Stimulated activated CD8-positive, alpha-beta memory T cell treated with anti-CD3 and anti-CD28 coated beads, Interleukin-12 subunit alpha, Interleukin-12 subunit beta, amount 100 ng/mL, for 24 hours (primary cell): ENCODE results near the gene RANBP9.

Experiments
- DNase-seq: peaks from one replicate; pipeline ENCODE4 v3.0.0-alpha.2; 2020; ENCODE audit errors: extremely low read depth

RANBP9 gene

DNA sequence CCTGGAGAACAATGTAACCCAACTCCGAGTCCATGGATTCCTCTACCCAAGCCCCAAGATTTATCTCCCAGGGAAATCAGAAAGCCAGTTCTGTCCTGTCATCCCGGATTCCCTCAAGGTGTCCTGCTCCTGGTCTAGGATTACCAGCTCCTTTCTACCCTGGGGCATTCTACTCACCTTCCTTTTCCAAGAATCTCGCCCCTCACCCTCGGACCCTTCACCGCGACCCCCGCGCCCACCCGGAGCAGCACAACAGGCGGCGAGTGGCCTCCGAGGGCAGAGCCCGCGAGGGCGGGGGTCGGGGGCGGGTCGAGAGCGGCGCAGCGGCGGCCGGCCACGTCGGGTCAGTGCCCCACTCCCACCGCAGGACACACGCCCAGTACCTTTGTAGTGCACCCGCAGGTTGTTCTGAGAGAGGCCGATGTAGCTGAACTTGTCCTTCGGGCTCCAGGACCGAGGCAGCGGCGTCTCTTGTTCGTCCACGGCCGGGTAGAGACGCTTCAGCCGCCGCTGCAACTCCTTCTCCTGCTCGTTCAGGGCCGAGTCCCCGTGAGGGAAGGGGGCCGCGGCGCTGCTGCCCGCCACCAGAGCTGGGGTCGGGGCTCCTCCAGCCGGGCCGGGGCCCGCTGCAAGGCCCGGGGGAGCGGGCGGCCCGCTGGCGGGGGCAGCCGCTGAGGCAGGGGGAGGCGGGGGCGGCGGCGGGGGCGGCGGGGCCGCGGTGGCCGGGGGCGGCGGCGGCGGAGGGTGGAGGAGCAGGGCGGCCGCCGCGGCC, 897 bp downstream of the RANBP9 start:
- DNase-seq, result no peak

- DNase-seq, result no peak
Measured at GRCh38 chr6:13709689-13710551, 1.7 kb downstream of the RANBP9 start.

- DNase-seq, result no peak
Measured at GRCh38 chr6:13708736-13709135, 2.9 kb downstream of the RANBP9 start.

GRCh38 chr6:13703496-13703895, 8.1 kb downstream of the RANBP9 start:
- DNase-seq, result no peak

- no peak for DNase-seq
Measured at GRCh38 chr6:13702809-13703302, 8.8 kb downstream of the RANBP9 start.

DNA sequence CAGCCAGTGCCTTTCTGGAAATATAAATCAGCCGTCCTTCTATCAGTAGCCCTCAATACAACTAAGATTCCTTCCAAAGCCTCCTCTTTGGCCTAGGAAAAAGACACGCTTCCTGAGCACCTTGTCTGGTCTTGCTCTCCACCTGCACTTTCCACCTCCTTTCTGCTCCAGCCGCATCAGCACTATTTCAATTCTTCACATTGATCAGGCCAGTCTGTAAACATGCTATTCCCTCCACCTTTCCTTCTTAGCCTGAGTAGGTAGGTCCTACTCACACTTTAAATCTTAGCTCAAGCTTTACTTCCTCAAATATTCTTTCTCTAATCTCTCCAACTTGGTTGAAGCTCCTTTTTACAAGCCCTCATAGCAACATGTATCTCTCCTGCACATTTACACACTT, 11.4 kb downstream of the RANBP9 start:
- no peak for DNase-seq

DNA sequence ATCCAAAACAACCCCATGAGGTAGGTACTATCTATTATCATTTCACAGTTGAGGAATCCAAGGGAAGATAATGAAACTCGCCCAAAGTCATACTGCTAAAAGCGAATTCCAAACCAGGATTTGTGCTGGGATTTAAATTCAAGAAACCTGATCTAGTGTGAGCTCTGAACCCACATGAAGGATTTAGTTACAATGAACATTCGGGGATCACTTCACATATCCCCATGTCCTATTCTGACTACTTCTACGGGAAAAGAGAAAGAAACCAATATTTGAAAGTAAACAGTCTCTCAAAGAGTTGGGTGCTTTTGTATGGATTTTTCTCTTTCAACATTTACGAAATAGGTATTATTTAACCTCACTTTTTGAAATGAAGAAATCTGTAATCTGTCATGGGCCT, 12.9 kb downstream of the RANBP9 start:
- no peak for DNase-seq

- DNase-seq, result no peak
Measured at GRCh38 chr6:13697857-13698256, 13.8 kb downstream of the RANBP9 start.

- no peak for DNase-seq
Measured at GRCh38 chr6:13696226-13696625, 15.4 kb downstream of the RANBP9 start.

DNA sequence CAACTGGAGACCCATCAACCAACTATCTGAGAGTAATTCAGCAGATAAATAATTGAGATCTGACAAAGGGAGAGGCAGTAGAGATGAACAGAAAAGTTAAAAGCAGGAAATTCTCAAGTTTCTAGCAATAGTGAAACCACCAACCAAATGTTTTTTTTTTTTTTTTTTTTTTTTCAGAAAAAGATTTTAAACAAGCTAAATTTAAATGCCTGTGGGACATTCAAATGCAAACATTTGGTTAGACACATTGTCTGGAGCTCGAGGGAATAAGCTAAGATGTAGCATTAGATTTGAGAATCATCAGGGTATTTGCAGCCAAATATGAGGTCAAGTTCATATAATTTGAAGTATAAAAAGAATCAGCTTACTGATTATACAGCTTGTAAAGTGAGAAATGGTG, 16.4 kb downstream of the RANBP9 start:
- DNase-seq, result no peak

- DNase-seq, result no peak
Measured at GRCh38 chr6:13694562-13694961, 17.1 kb downstream of the RANBP9 start.

GRCh38 chr6:13689511-13690256, 22.0 kb downstream of the RANBP9 start:
- no peak for DNase-seq

DNA sequence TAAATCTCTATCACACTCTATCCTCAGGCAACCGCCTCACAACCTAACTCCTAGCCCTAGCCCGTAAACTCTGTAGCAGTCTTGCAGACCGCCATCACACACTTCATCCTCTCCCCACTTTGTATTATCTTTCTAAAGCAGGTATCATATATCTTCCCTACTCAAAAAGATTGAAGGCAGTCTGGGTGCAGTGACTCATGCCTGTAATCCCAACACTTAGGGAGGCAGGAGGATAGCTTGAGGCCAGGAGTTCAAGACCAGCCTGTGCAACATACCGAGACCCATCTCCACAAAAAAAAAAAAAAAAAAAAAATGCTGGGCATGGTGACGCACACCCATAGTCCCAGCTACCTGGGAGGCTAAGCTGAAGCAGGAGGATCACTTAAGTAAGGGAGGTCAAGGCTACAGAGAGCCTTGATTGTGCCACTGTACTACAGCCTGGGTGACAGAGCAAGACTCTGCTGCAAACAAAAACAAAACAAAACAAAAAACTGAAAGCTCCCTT, 22.9 kb downstream of the RANBP9 start:
- DNase-seq, result no peak

DNA sequence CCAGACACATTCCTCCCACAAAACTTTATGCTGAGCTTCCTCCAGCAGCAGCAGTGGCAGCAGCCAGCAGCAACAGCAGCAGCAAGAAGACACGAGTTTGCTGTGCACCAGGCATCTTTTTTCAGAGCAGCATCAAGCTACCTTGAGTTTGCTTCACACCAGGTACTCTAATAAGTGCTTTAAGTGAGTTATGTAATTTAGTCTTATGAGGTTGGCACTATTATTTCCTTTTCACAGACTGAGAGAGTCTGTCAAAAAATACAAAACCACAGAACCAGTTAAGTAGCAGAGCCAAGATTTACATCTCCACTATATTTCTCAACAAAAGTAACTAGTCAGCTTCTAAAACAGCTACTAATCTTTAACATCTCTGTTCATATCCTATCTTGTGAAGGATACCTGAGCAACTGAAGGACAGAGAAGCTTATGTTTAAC, 23.7 kb downstream of the RANBP9 start:
- DNase-seq, result no peak

DNA sequence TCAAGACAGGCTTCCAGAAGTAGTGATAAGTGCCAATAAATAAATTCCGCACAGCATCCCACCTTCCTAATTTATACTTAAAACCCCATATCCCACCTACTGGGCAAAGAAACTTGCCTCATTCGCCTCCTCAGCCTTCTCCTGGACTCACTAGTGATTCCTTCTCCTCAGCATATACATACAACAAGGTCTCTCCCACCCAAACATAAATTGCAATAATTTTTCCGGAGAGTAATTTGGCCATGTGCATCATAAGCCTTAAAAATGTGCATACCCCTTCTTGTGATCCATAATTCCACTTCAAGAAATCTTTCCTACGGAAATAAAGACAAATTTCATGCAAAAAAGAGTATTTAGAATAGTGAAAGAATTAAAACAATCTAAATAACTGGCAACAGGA, 26.8 kb downstream of the RANBP9 start:
- DNase-seq, result no peak

DNA sequence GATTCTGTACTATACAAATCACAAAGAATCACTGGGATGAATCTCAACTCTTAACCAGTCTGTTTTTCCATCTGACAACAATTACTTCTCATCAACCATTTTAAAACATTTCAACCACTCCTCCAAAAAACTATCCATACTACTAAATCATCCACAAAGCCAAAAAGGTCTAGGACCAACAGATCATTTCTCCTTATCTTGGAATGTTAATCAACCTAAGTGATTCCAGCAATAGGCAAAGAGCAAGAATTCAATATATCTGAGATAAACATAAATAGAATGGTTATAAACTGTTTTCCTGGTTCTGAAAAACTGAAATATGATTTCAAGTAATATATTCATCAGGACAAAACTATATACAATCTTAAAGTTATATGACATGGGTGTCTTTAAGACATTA, 28.6 kb downstream of the RANBP9 start:
- DNase-seq, result no peak

GRCh38 chr6:13682346-13682745, 29.3 kb downstream of the RANBP9 start:
- DNase-seq, result no peak

- DNase-seq, result no peak
Measured at GRCh38 chr6:13681305-13682061, 30.2 kb downstream of the RANBP9 start.

DNA sequence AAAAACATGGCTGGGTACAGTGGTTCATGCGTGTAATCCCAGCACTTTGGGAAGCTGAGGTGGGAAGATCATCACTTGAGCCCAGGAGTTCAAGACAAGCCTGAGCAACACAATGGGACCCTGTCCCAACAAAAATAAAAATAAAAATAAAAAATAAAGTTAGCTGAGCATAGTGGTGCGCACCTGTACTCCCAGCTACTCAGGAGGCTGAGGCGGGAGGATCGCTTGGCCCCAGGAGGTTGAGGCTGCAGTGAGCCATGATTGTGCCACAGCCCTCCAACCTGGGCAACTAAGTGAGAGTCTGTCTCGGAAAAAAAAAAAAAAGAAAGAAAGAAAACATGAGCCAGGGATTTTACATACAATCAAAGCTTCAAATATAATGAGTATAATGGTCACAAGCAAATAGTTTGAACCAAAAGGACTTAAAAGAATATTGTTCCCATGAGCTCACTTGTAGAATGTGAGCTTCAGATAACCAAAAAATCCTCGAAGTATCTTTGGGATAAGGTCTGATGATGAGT, 31.1 kb downstream of the RANBP9 start:
- DNase-seq, result no peak

DNA sequence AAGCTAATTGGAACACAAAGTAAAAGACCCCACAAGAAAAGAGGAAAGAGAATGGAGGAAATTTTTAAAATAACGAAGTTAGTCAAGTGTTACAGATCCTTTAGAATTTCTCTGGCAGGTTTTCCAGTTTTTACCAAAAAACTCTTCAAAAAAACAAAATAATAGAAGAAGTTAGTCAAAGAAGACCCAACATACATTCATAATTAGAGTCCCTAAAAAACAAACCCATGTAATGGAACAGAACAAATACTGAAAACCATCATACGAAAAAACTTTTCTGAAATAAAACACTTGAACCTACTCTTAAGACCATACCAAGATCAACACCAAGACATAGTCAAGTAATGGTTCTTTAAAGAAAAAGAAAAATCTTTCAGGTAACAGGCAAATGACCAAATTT, 31.6 kb downstream of the RANBP9 start:
- DNase-seq, result no peak
